Measurements from ENCODE around the gene PIGL.
A peak's percentile ranks its signal among the peaks of the same experiment; 100 is the strongest.

PIGL gene

DNA sequence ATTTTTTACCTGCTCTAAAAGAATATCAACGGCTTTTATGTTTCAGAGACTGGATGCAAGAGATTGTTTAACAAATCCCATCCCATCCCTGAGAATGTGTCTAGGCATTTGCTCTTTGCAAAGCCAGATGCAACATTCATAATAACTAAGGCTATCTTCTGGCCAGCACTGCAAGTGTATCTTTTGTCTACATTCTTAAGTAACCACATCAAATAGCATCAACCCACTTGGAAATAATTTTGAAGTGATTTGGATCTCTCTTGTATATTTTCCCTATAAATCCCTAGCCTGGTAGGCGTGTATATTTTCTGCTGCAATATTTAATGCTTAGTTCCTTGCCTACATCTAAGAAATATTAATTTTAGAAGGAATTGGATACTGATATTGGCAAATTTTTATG, 64.3 kb downstream of the PIGL start:
- TF ChIP-seq ZFX (IDR thresholded peaks at IDR 0.05; ENCODE audit: borderline replicate concordance), result no peak
- TF ChIP-seq, protein P1, sequence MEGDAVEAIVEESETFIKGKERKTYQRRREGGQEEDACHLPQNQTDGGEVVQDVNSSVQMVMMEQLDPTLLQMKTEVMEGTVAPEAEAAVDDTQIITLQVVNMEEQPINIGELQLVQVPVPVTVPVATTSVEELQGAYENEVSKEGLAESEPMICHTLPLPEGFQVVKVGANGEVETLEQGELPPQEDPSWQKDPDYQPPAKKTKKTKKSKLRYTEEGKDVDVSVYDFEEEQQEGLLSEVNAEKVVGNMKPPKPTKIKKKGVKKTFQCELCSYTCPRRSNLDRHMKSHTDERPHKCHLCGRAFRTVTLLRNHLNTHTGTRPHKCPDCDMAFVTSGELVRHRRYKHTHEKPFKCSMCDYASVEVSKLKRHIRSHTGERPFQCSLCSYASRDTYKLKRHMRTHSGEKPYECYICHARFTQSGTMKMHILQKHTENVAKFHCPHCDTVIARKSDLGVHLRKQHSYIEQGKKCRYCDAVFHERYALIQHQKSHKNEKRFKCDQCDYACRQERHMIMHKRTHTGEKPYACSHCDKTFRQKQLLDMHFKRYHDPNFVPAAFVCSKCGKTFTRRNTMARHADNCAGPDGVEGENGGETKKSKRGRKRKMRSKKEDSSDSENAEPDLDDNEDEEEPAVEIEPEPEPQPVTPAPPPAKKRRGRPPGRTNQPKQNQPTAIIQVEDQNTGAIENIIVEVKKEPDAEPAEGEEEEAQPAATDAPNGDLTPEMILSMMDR (IDR thresholded peaks at IDR 0.05), result no peak
- no peak overlapping the region for H3K27ac ChIP-seq

DNA sequence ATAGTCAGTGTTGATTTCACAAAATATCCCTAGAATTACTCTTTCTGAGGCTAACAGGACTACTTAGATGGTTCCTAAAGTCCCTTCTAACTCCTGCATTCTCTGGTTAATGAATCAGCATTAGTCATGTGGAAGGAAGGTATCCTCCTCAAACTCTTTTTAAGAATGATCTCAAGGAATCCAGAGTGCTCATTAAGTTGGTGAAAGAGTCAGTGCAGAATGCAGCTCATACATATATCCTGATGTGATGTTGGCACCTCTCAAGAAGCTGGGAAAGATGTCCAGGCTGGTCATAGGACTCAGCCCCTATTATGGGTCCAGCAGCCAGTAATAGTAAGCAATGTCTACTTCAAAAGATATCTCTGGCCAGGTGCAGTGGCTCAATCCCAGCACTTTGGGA, 65.5 kb downstream of the PIGL start:
- no peak overlapping the region for H3K27ac ChIP-seq
- TF ChIP-seq, protein P1 (IDR thresholded peaks at IDR 0.05), result no peak
- TF ChIP-seq ZFX (IDR thresholded peaks at IDR 0.05; ENCODE audit: borderline replicate concordance), result no peak

DNA sequence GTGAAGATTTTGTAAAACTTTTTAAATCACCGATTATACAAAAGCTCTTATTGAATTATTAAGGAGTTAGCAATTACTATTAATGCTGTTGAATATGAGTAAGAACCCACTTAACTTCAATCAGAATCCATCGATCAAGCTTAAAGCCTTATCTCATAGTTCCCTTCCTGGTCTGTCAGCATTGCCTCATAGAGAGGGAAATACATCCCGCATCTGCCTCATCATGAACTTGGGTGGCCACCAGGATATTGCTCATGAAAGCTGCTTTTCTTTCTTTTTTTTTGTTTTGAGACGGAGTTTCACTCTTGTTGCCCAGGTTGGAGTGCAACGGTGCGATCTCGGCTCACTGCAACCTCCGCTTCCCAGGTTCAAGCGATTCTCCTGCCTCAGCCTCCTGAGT, 66.7 kb downstream of the PIGL start:
- H3K27ac ChIP-seq, result no peak overlapping the region
- no peak for TF ChIP-seq ZFX (IDR thresholded peaks at IDR 0.05; ENCODE audit: borderline replicate concordance)
- TF ChIP-seq, protein P1 (IDR thresholded peaks at IDR 0.05), result no peak

DNA sequence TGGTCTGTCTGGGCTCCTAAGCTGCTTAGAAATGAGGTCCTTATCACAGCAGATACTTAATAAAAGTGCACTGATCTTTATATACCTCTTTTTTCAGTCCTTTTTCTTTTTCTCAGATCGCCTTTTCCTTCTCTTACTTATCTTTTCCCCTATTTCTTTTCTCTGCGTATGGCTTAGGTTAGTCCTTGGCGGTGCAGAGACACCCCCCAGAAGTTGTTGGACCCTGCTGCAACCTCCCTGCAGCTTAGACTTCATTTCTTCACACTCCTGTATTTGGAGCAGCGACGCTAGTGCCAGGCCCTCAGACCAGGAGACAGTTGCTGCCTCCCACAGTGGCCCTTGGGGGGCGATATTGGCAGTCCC, 68.6 kb downstream of the PIGL start:
- H3K27ac ChIP-seq, result no peak overlapping the region
- TF ChIP-seq, protein P1 (IDR thresholded peaks at IDR 0.05), result peak; percentile 34
- TF ChIP-seq ZFX (IDR thresholded peaks at IDR 0.05; ENCODE audit: borderline replicate concordance), result no peak

DNA sequence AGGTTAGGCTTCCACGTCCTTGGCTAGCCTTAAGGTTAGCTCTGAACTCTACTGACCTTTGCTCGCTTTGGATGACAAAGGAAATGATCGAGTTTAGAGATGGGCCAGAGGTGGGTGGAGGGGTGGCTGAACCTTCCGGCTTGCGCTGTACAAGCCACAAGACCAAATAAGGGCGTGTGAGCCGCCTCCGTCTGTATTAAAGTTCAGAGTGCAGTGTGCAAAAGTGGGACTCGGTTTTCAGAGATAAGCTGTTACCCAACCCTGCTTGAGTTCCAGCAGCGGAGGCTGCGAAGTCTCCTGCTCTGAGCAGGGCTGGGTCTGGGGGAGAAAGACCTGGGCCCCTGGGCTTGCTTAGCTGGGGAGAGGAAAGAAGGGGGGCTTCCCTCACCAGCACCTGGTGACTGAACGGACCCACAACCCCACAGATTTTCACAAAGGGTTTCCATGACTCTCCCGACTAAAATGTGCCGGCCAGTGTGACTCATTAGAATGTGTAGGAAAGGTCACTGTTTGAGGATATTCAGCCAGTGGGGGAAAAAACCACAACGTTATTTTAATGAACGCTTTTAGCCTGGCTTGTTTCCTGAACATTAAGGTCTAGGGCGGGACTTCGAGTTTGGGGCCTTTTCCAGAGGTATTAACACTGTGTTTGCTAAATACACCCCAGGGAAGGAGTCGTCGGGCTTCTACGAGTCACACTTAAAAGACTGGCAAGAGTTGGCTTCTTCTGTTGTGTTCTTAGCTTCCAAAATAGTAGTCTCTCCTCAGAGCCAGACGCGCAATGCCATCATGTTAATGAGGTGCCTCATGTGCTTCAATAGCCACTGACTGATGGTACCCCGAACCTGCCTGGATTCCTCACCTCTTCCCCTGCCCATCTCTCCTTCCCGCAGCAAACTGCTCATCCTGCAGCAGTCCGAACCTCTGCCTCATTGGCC, 69.3 kb downstream of the PIGL start:
- TF ChIP-seq ZFX (IDR thresholded peaks at IDR 0.05; ENCODE audit: borderline replicate concordance), result no peak
- TF ChIP-seq, protein P1 (IDR thresholded peaks at IDR 0.05), result peak; percentile 8
- H3K27ac ChIP-seq, result no peak overlapping the region

DNA sequence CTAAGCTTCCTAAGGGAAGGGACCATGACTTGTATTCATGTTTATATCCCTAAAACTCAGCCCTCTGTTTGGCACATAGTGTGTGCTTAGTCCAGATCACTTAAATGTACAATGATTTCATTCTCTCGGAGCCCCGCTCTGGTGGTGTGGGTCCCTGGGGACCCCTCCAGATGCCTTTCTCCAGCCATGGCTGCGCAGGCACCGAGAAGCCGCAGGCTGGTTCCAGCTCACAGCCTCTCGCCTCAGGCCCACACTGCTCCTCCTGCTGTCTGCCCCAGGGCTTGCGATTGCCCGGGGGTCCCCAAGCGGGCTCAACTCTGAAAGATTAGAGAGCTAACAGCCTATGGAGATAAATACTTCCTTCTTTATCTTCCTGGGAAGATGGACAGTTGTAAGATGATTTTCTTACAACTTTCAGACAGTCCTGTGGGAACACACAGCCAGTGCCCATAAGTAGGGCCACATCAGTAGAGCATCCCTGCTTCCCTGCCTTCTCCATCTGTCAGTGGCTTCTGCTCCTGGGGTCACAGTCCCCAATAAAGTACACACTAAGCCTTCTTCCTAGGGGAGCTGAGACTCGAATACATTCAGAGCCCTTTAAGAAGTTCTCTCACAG, 70.0 kb downstream of the PIGL start:
- no peak for TF ChIP-seq ZFX (IDR thresholded peaks at IDR 0.05; ENCODE audit: borderline replicate concordance)
- TF ChIP-seq, protein P1 (IDR thresholded peaks at IDR 0.05), result no peak
- H3K27ac ChIP-seq, result no peak overlapping the region

DNA sequence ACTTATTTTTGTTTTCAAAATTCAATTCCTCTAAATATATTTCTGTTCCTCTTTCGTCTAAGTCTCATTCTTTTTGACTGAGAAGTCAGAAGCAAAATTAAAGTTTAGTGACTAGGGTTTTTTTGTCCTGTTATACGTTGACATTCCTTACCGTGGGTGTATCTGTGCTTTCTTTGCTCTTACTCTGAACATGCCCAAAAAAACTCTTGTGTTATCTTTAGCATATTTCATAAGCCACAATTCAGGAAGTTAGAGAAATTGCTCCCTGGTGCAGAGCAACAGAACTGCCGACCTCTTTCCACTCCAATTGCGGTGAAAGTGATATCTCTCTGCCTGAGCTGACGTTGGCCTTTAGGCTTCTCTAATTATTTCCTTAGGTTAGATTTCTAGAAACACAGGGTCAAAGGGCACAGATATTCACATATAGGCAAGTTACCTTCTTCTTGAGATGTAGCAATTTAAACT, 70.6 kb downstream of the PIGL start:
- TF ChIP-seq ZFX (IDR thresholded peaks at IDR 0.05; ENCODE audit: borderline replicate concordance), result no peak
- TF ChIP-seq, protein P1 (IDR thresholded peaks at IDR 0.05), result no peak

More for the DNA sequence above, 70.6 kb downstream of the PIGL start:
- H3K27ac ChIP-seq, result no peak overlapping the region
